Measurements from ENCODE around the gene FOXN3.
"Not testable (repeated sequence)": the region's sequence is repeated elsewhere in the genome, so short reads cannot be mapped to it uniquely, and the experiment has no call there.

FOXN3 gene

DNA sequence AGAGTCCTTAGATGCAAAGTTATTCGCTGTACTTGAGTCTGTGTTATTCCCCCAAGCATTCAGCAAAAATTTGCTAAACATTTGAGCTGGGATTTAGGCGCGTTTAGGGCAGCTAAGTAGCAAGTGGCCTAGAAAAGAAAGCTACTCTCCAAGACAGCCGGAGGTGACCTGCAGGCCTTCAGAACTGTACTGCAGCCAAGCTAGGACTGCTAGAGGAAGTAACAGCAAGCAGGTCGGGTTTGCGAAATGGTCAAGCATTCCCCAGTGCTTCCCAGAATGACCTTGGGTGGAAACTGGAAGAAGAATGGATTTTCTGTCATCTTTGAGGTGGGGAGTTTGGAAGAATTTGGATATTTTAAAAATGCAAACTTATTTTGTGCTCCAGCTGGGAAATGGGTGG is 287.5 kb downstream of the FOXN3 start:
- no peak for DNase-seq (ENCODE audit: low spot score)

DNA sequence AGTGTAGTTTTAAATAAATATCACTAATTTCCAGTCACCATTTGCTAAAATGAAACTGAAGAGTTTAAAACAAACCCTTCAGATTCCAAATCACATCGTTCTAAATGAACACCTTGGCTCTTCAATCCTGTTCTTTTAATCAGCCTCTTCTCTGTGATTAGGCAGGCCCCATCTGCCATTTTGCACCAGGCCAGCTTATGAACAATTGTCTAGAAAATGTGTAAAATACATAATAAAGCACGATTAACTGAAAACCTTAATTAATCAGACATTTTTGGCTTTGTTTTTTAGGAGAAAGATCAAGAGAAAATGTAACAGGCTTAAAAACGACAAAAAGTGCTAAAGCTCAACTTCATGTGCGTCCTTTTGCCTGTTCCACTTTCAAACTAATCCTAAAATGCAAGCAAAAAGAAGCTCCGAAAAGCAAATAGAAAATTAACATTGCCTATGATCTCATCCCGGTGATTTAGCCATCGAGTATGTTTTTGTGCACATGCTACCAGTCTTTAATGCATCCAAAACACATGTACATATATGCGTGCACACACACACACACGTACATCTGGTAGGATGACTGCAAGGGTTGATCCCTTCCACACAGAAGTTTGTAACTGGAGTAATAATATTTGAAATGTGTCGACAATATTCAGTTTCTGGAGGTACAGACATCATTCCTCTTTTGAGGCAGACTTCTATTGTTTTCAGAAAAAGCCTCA is 288.6 kb downstream of the FOXN3 start:
- no peak for DNase-seq (ENCODE audit: low spot score)

DNA sequence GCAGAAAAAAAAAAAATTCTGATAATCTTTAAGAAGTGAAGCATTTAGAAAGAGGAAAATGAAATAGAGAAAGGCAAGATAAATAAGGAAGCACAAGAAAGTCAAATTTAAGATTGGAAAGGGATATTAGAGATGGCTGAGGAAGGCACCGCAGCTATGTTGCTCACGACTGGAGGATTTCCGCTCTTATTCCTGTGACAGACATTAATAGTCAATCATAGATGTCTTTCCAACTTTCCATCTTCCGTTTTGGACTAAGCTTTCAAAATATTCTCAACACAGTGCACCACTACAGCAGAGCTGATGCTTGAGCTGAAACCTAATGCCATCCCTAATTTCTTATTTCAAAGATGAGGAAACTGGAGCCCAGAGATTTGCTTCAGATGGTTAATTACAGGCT is 290.6 kb downstream of the FOXN3 start:
- no peak for DNase-seq (ENCODE audit: low spot score)

DNA sequence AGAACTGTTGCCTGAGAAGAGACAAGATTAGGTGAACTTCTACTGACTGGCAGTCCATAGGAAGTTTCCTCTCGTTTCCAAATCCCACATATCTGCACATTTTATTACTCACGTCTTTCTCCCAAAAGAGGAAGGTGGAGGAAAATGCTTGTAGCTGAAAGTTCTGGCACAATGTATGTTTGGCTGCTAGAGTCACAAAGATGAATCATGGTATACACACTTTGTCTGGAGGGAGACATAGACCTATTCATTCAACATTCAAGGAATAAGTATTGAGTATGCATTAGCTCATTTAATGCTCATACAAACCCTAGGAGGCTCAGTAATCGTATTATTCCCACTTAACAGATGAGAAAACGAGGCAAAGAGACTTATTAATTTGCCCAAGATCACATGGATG is 291.8 kb downstream of the FOXN3 start:
- DNase-seq (ENCODE audit: low spot score): no peak

DNA sequence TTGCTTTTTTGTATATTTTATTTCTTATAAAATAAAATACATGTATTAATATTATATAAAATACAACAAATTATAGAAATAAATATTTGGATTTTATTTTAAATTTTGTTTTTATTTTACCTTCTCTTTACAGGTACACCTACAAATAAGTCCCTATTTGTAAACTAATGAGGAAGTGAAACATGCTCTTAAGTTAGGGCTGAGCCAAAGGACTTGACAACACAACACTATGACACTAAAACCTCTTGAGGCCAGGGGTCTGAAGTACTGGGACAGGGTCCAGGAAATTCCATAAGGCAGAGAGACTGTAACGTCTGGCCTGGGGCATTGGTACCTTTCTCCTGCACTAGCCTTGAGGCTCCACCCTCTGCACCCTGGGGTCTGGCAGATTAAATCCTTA is 293.2 kb downstream of the FOXN3 start:
- DNase-seq (ENCODE audit: low spot score): no peak

DNA sequence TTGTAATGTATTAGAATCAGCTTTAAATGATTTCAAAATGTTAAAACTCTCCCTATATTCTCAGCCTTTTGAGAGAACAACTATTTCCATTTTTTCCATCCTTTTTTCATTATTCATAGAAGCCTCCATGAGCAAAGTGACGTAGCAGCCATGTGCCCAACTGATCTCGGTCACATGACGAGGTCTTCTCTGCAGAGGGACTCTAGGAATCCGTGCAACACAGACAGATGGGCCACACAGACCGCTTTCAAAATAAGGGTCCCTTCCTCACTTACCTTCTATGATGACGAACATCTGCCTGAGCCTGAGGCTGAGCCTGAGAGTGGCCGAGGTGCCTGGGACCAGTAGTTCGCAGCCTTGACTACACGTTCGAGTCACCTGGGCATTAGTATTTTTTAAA is 293.8 kb downstream of the FOXN3 start:
- DNase-seq (ENCODE audit: low spot score): no peak

DNA sequence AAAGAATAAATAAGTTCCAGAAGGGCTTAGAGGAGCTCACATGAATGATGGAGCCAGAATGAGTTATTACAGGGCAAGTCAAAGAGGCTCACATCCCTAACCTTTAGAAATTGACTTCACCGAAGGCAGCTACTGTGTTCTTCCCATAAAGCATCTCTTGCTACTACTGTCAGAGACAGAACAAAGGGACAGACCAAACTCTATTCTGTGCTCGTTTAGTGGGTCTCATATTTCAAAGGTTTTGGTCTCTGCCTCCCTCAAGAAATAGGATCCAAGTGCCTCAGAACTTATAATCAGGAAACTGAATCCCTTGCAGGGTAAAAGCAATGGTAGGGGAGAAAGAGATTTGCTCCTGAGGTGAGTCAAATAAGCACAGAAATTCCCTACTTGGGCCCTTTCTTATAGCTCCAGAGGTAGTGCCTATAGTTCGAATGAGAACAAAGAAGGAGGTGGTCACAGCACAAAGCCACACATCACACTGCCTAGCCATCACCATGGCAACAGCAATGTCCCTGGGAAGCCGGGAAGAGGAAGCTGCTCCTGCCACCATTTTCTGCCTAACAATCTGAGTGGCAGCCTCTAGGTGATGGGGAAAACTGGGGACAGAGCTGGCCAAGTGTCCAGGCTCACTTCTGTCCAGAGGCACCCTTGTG is 294.9 kb downstream of the FOXN3 start:
- DNase-seq (ENCODE audit: low spot score): no peak

DNA sequence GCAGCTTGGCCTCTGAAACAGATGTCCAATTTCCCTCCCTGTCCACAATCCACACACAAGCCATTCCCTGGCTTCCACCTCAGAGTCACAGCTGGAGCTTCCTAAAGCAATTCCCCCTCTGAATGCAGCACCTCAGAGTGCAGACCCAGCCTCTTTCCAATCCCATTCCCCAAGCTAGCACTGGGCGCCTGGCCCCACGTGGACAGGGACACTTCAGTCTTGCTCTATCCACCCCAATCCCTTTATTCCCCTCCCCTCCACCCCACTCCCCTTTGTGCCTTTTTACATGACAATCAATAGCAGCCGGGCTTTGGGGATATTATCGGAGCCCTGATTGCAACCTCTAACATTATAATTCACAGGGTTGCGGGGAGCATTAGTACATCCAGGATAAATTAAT is 300.0 kb downstream of the FOXN3 start:
- no peak for DNase-seq (ENCODE audit: low spot score)

DNA sequence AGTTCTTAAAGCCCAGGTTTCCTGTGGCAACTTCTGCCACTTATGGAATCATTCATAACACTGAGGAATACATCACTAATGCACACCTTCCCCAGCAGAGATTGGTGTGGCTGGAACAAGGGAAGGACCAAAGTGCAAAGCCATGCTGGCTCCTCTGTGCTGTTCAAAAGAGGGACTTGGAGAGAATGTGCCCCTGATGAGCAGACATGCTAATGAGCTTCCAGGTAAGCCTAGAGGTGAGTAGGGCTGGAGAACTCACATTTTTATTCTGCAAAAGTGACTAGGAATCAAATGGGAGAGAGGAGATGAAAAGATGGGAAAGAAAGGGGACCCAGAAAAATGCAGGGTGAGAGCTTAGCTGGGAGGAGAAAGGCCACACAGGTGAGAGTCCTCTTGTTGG is 302.9 kb downstream of the FOXN3 start:
- DNase-seq (ENCODE audit: low spot score): no peak

DNA sequence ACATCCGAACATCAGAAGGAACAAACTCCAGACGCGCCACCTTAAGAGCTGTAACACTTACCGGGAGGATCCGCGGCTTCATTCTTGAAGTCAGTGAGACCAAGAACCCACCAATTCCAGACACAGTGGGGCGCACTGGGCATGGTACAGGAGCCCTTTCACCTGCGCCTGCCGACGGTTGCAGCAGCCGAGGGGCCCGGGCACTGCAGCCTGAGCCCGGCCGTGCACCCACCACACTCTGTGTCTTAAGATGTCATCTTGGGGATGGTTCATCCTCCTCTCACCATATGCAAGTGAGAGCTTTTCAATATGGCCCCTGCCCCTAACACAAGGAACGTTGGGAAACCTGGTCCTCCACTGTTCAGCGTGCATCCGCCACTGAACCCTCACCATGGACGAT is 304.3 kb downstream of the FOXN3 start:
- DNase-seq (ENCODE audit: low spot score): no peak

DNA sequence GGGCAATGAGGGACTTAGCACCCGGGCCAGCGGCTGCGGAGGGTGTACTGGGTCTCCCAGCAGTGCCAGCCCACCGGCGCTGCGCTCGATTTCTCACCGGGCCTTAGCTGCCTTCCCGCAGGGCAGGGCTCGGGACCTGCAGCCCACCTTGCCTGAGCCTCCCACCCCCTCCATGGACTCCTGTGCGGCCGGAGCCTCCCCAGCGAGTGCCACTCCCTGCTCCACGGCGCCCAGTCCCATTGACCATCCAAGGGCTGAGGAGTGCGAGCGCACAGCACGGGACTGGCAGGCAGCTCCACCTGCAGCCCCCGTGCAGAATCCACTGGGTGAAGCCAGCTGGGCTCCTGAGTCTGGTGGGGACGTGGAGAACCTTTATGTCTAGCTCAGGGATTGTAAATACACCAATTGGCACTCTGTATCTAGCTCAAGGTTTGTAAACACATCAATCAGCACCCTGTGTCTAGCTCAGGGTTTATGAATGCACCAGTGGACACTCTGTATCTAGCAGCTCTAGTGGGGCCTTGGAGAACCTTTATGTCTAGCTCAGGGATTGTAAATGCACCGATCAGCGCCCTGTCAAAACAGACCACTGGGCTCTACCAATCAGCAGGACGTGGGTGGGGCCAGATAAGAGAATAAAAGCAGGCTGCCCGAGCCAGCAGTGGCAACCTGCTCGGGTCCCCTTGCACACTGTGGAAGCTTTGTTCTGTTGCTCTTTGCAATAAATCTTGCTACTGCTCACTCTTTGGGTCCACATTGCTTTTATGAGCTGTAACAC is 305.1 kb downstream of the FOXN3 start:
- not testable (repeated sequence) for DNase-seq (ENCODE audit: low spot score)

DNA sequence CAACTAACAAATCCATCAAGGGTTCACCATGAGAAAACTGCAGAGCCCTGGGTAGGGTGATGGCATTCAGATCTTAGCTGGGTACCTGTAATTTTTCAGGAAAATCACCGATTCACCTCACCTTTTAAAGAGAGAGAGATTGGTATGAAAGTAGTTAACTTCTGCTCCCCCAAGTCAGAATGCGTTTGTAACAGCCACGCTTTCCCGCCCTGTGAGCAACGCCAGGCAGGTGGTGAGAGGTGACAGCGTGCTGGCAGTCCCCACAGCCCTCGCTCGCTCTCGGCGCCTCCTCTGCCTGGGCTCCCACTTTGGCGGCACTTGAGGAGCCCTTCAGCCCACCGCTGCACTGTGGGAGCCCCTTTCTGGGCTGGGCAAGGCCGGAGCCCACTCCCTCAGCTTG is 305.8 kb downstream of the FOXN3 start:
- DNase-seq (ENCODE audit: low spot score): not testable (repeated sequence)

DNA sequence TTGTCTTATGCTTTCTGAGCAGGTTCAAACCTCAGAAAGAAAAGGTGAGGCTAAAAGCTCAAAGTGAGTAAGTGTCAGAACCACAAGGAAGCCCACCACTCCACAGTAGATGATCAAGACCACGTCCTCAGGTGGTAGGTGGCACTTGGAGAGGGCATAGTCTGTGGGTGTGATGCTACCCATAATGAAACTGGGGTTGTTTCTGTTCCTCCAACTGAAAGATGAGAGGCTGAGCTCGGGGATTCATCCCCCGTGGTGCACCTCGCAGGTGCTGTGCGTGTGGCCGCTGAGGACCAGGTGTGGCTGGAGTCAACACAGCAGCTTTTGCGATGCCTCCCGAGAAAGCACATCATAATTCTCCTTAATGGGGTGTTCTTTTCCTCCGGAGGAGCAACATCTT is 306.9 kb downstream of the FOXN3 start:
- DNase-seq (ENCODE audit: low spot score): no peak

DNA sequence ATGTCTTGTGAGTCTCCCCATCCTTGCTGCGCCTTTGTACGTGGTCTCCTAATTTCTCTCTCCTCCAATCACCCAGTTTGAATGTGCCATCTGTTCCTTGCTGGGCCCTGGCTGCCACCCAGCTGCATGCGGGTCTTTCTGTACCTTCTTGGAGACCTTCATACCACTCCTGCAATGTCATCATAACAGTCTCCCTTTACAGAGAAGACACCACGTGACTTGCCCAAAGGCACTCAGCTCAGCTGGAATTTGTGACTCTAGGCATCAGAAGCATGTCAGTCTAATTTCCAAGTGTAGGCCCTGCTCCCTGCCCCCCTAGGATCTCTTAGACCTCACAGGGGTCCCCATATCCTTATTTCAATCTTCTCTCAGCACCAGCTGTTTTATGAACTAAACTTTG is 308.4 kb downstream of the FOXN3 start:
- DNase-seq (ENCODE audit: low spot score): no peak

DNA sequence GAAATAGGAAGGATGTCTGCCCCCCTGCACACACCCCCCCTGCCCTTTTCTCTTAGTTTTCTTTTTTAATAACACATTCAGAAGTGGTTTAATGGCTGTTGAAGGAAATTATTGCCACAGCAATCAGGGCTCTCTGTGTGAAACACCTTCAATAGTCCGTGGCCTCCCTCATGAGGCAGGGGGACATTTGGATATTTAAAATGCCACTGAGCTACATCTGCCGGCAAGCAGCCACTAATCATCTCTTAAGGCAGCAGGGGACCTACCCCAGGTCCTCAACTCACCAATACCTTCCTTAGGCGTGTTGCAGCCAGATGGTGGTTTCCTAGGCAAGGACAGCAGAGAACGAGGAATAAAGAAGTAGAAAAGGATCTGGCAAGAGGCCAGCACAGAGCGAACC is 309.4 kb downstream of the FOXN3 start:
- no peak for DNase-seq (ENCODE audit: low spot score)

All from CD4-positive, alpha-beta T cell treated with Interleukin-6 at 100 ng/mL for 8 hours (primary cell).